ENCODE measurements around the gene LRG1. TPM values are rescaled to one million over a fixed set of nuclear protein-coding genes. Genes with fewer than 3 reads are reported as not detected.

LRG1 gene
- total and polyA plus RNA-seq, 9 of the 15 experiments (the other 6 are each of a cell fraction or from before 2014, with no cell fraction given), result 1.5 to 11.9 (median 8.7) TPM

GRCh38 chr19:4555657-4556561 is 16.1 kb upstream of the LRG1 start (continued):
- TF ChIP-seq FUS (optimal IDR thresholded peaks at IDR 0.05; ENCODE audit: low read depth, low read length) (no peak), CBX2 (IDR thresholded peaks at IDR 0.05; ENCODE audit: insufficient read depth, low read length, poor library complexity, severe bottlenecking) (no peak), ZBTB40 (IDR thresholded peaks at IDR 0.05) (0 out of 2 replicates have a peak, but pooled peaks have one; percentile 11), ZBTB40 (CRISPR knock-in tag; IDR thresholded peaks at IDR 0.05) (no peak), KLF10 (CRISPR knock-in tag; IDR thresholded peaks at IDR 0.05) (no peak), ZNF133 (CRISPR knock-in tag; IDR thresholded peaks at IDR 0.05) (no peak), KLF13 (tag; IDR thresholded peaks at IDR 0.05; ENCODE audit: borderline replicate concordance, low read depth) (0 out of 2 replicates have a peak, but pooled peaks have one; percentile 37), POLR2H (tag; IDR thresholded peaks at IDR 0.05; ENCODE audit: low read depth) (no peak), EP300 (IDR thresholded peaks at IDR 0.05; ENCODE audit: low read length) (no peak), SOX6 (IDR thresholded peaks at IDR 0.05) (no peak), NELFE (IDR thresholded peaks at IDR 0.05; ENCODE audit: insufficient read depth, insufficient read length) (no peak), PURB (CRISPR knock-in tag; IDR thresholded peaks at IDR 0.05; ENCODE audit: low read depth) (no peak), NFATC3 (IDR thresholded peaks at IDR 0.05) (no peak), HDGF (IDR thresholded peaks at IDR 0.05) (peak; percentile 53), MAX (CRISPR knock-in tag; IDR thresholded peaks at IDR 0.05) (peak; percentile 61), THRA (IDR thresholded peaks at IDR 0.05) (no peak)
